Activated effector memory CD4-positive, alpha-beta T cell treated with anti-CD3 and anti-CD28 coated beads, Interleukin-2, amount 50 U/mL, for 16 hours (primary cell): ENCODE measurements around the gene TAF7.
"Not testable (repeated sequence)": the region's sequence is repeated elsewhere in the genome, so short reads cannot be mapped to it uniquely, and the experiment has no call there.

Experiments used
- DNase-seq: peaks from one replicate; pipeline ENCODE4 v3.0.0-alpha.2; 2020

TAF7 gene

GRCh38 chr5:141338538-141339306 lies 18.1 kb upstream of the TAF7 start, which contains the start of gene PCDHGA2:
TSS of gene PCDHGA2 (plus strand) at chr5:141338760.
- no peak for DNase-seq

- not testable (repeated sequence) for DNase-seq
Observed at GRCh38 chr5:141332571-141332970, 12.0 kb upstream of the TAF7 start.

- peak; percentile 70 for DNase-seq
Observed at GRCh38 chr5:141330299-141331080, 9.9 kb upstream of the TAF7 start, which contains the start of gene PCDHGA1. TSS of gene PCDHGA1 (plus strand) at chr5:141330514.

GRCh38 chr5:141328231-141328630 lies 7.6 kb upstream of the TAF7 start:
- DNase-seq, result no peak

GRCh38 chr5:141326088-141326854 lies 5.7 kb upstream of the TAF7 start:
- peak; percentile 90 for DNase-seq

- DNase-seq, result no peak
Observed at GRCh38 chr5:141322261-141322660, 1.7 kb upstream of the TAF7 start.

GRCh38 chr5:141319699-141320098 lies 885 bp downstream of the TAF7 start:
- DNase-seq, result no peak

GRCh38 chr5:141319202-141319601 lies 1.4 kb downstream of the TAF7 start:
- DNase-seq, result no peak

GRCh38 chr5:141316963-141317362 lies 3.6 kb downstream of the TAF7 start:
- not testable (repeated sequence) for DNase-seq

- DNase-seq, result no peak
Observed at GRCh38 chr5:141313711-141314110, 6.9 kb downstream of the TAF7 start.

GRCh38 chr5:141306630-141307029 lies 14.0 kb downstream of the TAF7 start:
- no peak for DNase-seq

GRCh38 chr5:141303756-141304155 lies 16.8 kb downstream of the TAF7 start, which contains the start of gene SLC25A2:
TSS of gene SLC25A2 (minus strand) at chr5:141304049. CDS start at chr5:141303865, 184 bp downstream.
- DNase-seq, result no peak

- DNase-seq, result no peak
Observed at GRCh38 chr5:141298376-141298775, 22.2 kb downstream of the TAF7 start.

GRCh38 chr5:141272906-141273305 lies 47.7 kb downstream of the TAF7 start:
- no peak for DNase-seq

- no peak for DNase-seq
Observed at GRCh38 chr5:141269195-141269594, 51.4 kb downstream of the TAF7 start.
